HG02571 (cell line): ENCODE data around the gene RAMP1.

Experiments
- ATAC-seq: cut with Tn5 transposase; IDR thresholded peaks from one replicate; pipeline ENCODE4 v1.9.1; 2021; ENCODE audit warnings: mild to moderate bottlenecking, moderate library complexity; ENCODE audit not compliant: unreplicated experiment

Gene RAMP1

GRCh38 chr2:237876061-237876526 lies 16.7 kb downstream of the RAMP1 start:
- no peak for ATAC-seq

- ATAC-seq = no peak
These were observed 17.1 kb downstream of the RAMP1 start for GRCh38 chr2:237876532-237876931.

- ATAC-seq = no peak
These were observed 17.6 kb downstream of the RAMP1 start for GRCh38 chr2:237876951-237877491.

- ATAC-seq = no peak
These were observed 18.3 kb downstream of the RAMP1 start for GRCh38 chr2:237877576-237878307.

- no peak for ATAC-seq
These were observed 19.1 kb downstream of the RAMP1 start for GRCh38 chr2:237878321-237879057.

GRCh38 chr2:237879058-237879430 lies 19.6 kb downstream of the RAMP1 start:
- no peak for ATAC-seq

GRCh38 chr2:237879991-237880560 lies 20.7 kb downstream of the RAMP1 start:
- no peak for ATAC-seq

GRCh38 chr2:237882510-237883481 lies 23.4 kb downstream of the RAMP1 start:
- no peak for ATAC-seq

- no peak for ATAC-seq
These were observed 24.6 kb downstream of the RAMP1 start for GRCh38 chr2:237883951-237884446.

- ATAC-seq = no peak
These were observed 25.3 kb downstream of the RAMP1 start for GRCh38 chr2:237884681-237885080.

- no peak for ATAC-seq
These were observed 25.9 kb downstream of the RAMP1 start for GRCh38 chr2:237885111-237885930.

- ATAC-seq = no peak
These were observed 26.7 kb downstream of the RAMP1 start for GRCh38 chr2:237885931-237886684.

- ATAC-seq = no peak
These were observed 27.5 kb downstream of the RAMP1 start for GRCh38 chr2:237886685-237887481.

GRCh38 chr2:237888389-237888788 lies 29.0 kb downstream of the RAMP1 start:
- no peak for ATAC-seq

- no peak for ATAC-seq
These were observed 29.6 kb downstream of the RAMP1 start for GRCh38 chr2:237889016-237889415.

GRCh38 chr2:237889811-237890210 lies 30.4 kb downstream of the RAMP1 start:
- no peak for ATAC-seq

GRCh38 chr2:237892478-237892877 lies 33.1 kb downstream of the RAMP1 start:
- no peak for ATAC-seq
